HG03108 (cell line): ENCODE data around the gene SMTNL1.
"Not testable (repeated sequence)": the region's sequence is repeated elsewhere in the genome, so short reads cannot be mapped to it uniquely, and the experiment has no call there.

ENCODE experiments used
- ATAC-seq: cut with Tn5 transposase; IDR thresholded peaks from one replicate; pipeline ENCODE4 v1.9.1; 2021; ENCODE audit warnings: moderate library complexity; ENCODE audit not compliant: unreplicated experiment

SMTNL1 gene

DNA sequence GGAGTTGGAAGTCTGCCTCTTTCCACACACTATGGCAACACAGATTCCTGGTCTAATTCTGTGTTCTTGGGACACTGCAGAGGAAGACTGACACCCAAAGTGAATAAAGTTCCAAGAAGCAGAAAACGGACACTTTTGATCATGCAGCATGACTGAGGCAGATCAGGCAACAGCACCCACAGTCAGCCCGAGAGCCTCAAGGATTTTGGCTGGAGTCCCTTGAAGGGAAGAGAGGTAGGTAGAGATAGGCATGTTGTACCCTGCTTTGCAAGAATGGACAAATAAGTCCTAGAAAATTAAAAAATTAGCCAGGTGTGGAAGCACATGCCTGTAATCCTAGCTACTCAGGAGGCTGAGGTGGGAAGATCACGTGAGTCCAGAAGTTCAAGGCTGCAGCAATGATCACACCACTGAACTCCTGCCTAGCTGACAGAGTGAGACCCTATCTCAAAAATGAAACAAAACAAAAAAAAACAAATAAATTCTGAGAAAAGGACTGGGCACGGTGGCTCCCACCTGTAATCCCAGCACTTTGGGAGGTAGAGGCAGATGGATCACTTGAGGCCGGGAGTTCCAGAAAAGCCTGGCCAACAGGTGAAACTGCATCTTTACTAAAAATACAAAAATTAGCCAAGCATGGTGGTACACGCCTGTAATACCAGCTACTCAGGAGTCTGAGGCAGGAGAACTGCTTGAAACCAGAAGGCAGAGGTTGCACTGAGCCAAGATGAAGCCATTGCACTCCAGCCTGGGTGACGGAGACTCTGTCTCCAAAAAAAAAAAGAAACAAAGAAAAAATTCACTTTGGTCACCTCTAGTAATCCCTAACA is 28.8 kb upstream of the SMTNL1 start:
- ATAC-seq = no peak

DNA sequence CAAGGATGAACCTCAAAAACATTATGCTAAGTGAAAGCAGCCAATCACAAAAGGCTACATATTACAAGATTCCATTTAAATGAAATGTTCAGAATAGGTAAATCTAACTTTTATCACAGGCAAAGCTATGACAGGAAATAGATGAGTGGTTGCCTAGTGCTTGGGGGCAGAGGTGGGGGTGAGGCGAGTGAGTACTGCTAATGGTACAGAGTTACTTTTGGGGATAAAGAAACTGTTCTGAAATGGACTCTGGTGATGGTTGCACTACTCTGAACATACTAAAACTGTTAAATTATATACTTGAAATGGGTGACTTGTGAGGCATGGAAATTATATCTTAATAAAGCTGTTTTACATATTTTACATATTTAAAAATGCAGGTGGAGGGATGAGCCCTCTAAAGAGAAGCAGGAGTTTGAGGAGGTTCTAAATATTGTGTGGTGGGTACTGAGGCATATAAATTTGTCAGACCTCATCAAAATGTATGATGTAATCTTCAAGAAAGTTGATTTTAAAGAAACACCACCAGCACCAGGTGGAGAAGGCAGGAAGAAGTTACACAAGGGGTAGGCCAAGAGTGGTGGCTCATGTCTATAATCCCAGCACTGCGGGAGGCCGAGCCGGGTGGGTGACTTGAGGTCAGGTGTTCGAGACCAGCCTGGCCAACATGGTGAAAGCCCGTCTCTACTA is 25.5 kb upstream of the SMTNL1 start:
- no peak for ATAC-seq

GRCh38 chr11:57512646-57513451 is 24.5 kb upstream of the SMTNL1 start:
- ATAC-seq = no peak

DNA sequence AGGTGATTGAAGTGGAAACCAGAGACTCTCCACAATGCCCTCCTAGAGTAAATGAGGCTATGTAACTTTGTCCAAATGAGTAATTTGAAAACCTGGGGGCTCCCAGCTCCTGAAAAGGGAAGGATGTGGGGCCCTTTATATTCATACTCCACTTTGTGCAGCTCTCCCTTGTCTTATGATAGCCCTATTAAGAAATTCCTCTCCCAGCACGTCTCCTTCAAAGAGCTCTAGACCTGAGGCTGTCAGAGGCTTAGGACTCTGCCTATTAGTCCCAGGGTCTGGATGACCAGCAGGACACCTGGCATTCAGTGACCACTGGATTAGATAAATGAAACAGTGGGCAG is 24.0 kb upstream of the SMTNL1 start:
- ATAC-seq = no peak

GRCh38 chr11:57513911-57514537 is 23.4 kb upstream of the SMTNL1 start:
- peak; percentile 28 for ATAC-seq

- peak; percentile 47 for ATAC-seq
Observed at GRCh38 chr11:57514538-57515331, 22.7 kb upstream of the SMTNL1 start.

DNA sequence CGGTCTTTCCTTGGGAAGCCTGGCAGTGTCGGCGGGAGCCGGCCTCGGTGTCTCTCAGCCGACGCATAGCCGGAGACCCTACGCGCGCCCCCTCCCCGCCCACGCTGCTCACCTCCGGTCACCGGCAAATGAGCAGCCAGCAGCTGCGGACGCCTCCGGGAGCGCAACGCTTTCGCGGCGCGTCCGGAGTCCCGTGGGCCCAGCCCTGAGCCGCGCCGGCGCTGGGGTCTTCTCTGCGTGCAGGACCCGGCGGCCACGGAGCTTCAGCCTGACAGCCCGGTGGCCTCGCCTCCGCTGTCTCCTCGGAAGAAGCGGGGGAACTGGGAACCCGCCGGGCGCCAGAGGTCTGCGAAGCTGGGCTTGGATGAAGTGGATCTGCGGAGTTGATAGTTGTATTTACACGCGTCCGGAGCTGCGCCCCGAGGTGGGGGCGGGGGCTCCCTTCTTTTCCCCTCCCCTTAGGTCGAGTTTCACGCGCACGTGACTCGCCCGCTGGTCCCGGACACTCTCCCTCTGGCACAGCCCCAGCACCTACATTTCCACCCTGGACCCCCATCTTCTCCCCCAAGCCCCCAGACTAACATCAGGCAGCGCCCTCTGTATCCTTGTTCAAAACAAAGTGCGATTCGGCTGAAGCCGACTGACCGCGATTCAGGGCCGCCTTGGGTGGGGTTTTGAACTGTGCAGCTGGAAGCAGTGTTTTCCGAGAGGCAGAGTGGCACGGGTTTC is 21.9 kb upstream of the SMTNL1 start, which contains the start of gene SLC43A1:
SLC43A1 (minus strand) TSS at position 371 of the 729 bp plus-strand sequence. CDS start 1,591 bp downstream, outside the sequence.
- no peak for ATAC-seq

GRCh38 chr11:57516061-57516443 is 21.3 kb upstream of the SMTNL1 start:
- ATAC-seq = no peak

GRCh38 chr11:57521116-57521515 is 16.3 kb upstream of the SMTNL1 start:
- no peak for ATAC-seq

DNA sequence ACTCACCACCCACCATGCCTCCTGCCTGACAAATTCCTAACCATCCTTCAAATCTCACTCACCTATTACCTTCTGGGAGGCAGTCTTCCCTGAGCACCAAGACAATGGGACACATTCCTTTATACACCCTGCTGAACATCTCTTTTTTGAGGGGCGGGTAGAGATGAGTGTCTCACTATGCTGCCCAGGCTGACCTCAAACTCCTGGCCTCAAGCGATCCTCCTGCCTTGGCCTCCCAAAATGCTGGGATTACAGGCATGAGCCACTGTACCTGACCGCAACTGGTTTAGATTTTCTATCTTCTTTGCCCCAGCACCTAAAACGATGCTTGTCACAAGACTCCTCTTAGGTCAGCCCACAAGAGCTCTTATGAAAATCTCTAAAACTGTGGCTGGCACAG is 14.0 kb upstream of the SMTNL1 start:
- no peak for ATAC-seq

- ATAC-seq = no peak
Observed at GRCh38 chr11:57527056-57527631, 10.3 kb upstream of the SMTNL1 start.

DNA sequence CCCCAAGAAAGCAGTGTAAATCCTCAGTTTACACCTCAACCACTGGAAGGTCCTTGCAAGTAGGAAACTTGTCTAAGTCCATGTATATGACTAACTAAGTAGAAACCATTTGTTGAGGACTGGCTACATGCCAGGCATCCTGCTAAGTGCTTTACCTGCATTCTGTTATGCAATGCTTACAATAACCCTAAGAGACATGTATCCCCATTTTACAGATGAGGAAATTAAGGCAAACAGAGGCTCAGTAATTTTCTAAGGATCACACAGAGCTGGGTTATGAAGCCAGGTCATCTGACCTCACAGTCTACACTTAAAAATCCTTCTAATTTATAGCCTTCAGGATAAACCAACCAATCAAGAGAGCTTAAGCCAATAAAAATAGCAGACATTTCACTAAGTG is 8.4 kb upstream of the SMTNL1 start:
- no peak for ATAC-seq

DNA sequence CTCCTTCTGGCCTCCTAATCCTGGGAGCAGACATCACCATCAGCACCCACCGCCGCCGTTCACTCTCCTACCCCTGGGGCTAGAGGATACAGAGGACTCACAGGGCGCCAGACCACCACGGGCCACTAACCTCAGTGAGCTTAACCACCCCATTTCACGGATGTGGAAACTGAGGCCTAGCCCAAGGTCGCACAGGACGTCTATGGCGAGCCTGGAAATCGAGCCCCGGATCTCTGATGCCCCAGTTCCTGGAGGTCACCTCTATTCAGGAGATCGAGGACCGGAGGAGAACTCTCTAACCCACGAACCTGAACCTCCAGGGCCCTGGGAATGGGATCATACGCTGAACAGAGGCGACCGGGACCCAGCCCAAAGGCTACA is 7.2 kb upstream of the SMTNL1 start:
- no peak for ATAC-seq

- peak; percentile 97 for ATAC-seq
Observed at GRCh38 chr11:57530596-57531507, 6.5 kb upstream of the SMTNL1 start, which contains the start of gene TIMM10. Gene TIMM10 (minus strand): TSS chr11:57530754. CDS start chr11:57530189, 565 bp downstream.

DNA sequence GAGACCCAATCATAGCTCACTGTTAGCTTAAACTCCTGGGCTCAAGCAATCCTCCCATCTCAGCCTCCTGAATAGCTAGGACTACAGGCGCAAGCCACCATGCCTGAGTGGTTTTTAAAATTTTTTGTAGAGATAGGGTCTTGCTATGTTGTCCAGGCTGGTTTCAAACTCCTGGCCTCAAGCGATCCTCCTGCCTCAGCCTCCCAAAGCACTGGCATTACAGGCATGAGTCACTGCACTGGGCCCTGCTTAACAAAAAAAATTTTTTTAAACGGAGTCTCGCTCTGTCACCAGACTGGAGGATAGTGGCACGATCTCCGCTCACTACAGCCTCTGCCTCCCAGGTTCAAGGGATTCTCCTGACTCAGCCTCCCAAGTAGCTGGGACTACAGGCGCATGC is 2.9 kb upstream of the SMTNL1 start:
- not testable (repeated sequence) for ATAC-seq

GRCh38 chr11:57539342-57539741 is 1.9 kb downstream of the SMTNL1 start:
- ATAC-seq = no peak

- ATAC-seq = no peak
Observed at GRCh38 chr11:57541169-57541568, 3.8 kb downstream of the SMTNL1 start.

GRCh38 chr11:57542582-57542981 is 5.2 kb downstream of the SMTNL1 start:
- no peak for ATAC-seq
